MM.1S (cell line): ENCODE measurements around the gene RAG2.

ENCODE experiments used
- DNase-seq: peaks from one replicate; pipeline ENCODE4 v3.0.0-alpha.2; 2015
- H2AFZ ChIP-seq: fragments of 300-600 bp; sonication (generic); 2 replicates; pipeline ENCODE4 v1.6.0; 2016; ENCODE audit warnings: antibody characterized with exemption, low read length
- H3F3A ChIP-seq: fragments of 300-600 bp; sonication (generic); 2 replicates; pipeline ENCODE4 v1.6.1; 2016; ENCODE audit warnings: mild to moderate bottlenecking, antibody characterized with exemption, low read length, moderate library complexity, mixed read lengths; ENCODE audit not compliant: insufficient read depth
- H3K27ac ChIP-seq: fragments of 300-600 bp; sonication (generic); 2 replicates; pipeline ENCODE4 v1.5.1; 2016; ENCODE audit warnings: mild to moderate bottlenecking, low read length
- H3K27me3 ChIP-seq: fragments of 300-600 bp; sonication (generic); replicated peaks from 2 replicates; pipeline ENCODE4 v1.6.0; 2016; ENCODE audit warnings: low read length; ENCODE audit not compliant: insufficient read depth
- H3K36me3 ChIP-seq: fragments of 300-600 bp; sonication (generic); replicated peaks from 2 replicates; pipeline ENCODE4 v1.6.1; 2016; ENCODE audit warnings: mild to moderate bottlenecking, low read length, mixed read lengths; ENCODE audit not compliant: insufficient read depth
- H3K4me1 ChIP-seq: fragments of 300-600 bp; sonication (generic); 2 replicates; pipeline ENCODE4 v1.6.1; 2016; ENCODE audit warnings: low read length, mixed read lengths
- H3K4me2 ChIP-seq: fragments of 300-600 bp; sonication (generic); 2 replicates; pipeline ENCODE4 v1.6.0; 2016; ENCODE audit warnings: low read depth, low read length
- H3K4me3 ChIP-seq: fragments of 300-600 bp; sonication (generic); 2 replicates; pipeline ENCODE4 v1.5.1; 2016; ENCODE audit warnings: low read length, mixed read lengths
- H3K79me2 ChIP-seq: fragments of 300-600 bp; sonication (generic); 2 replicates; pipeline ENCODE4 v1.6.1; 2016; ENCODE audit warnings: mixed run types, low read length, mixed read lengths
- H3K9ac ChIP-seq: fragments of 300-600 bp; sonication (generic); 2 replicates; pipeline ENCODE4 v1.6.1; 2016; ENCODE audit warnings: low read length, mixed read lengths
- H3K9me2 ChIP-seq: fragments of 300-600 bp; sonication (generic); replicated peaks from 2 replicates; pipeline ENCODE4 v1.6.1; 2016; ENCODE audit warnings: mild to moderate bottlenecking, low read length, mixed read lengths; ENCODE audit not compliant: insufficient read depth
- H3K9me3 ChIP-seq: fragments of 300-600 bp; sonication (generic); replicated peaks from 2 replicates; pipeline ENCODE4 v1.6.1; 2016; ENCODE audit warnings: mild to moderate bottlenecking, low read length, mixed read lengths; ENCODE audit not compliant: insufficient read depth
- H4K20me1 ChIP-seq: fragments of 300-600 bp; sonication (generic); 2 replicates; pipeline ENCODE4 v1.6.1; 2016; ENCODE audit warnings: mild to moderate bottlenecking, low read length, moderate library complexity, mixed read lengths; ENCODE audit not compliant: insufficient read depth
- EZH2 ChIP-seq: fragments of 300-600 bp; sonication (generic); optimal IDR thresholded peaks from 2 replicates; pipeline ENCODE3; 2017; ENCODE audit warnings: low read depth, mild to moderate bottlenecking, antibody characterized with exemption, low read length, mixed read lengths
- EZH2phosphoT487 ChIP-seq: fragments of 300-600 bp; sonication (generic); IDR thresholded peaks from 2 replicates; pipeline ENCODE4 v1.6.1; 2018; ENCODE audit warnings: antibody characterized with exemption, low read length
- TF ChIP-seq, protein P1 (sequence below): fragments of 300-600 bp; sonication (generic); IDR thresholded peaks from 2 replicates; pipeline ENCODE4 v1.5.1; 2016; ENCODE audit warnings: antibody characterized with exemption, low read length, mixed read lengths

RAG2 gene

DNA sequence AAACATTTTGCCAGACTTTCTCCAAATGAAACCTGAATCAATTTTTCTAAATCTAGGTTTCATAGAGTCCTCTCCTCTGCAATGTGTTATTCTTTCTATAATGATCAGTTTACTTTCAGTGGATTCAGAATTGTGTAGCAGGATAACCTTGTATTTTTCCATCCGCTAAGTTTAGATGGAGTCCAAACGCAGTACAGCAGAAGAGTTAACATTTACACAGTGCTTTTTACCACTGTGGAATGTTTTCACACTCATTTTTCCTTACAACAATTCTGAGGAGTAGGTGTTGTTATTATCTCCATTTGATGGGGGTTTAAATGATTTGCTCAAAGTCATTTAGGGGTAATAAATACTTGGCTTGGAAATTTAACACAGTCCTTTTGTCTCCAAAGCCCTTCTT is 20.7 kb downstream of the RAG2 start:
- Histone ChIP-seq H3K4me3 (no peak overlapping the region), H3K9me2 (no peaks in the 10 kb centered on the region), H3F3A (no peaks in the 10 kb centered on the region), H3K9me3 (no peaks in the 10 kb centered on the region), H3K27me3 (no peaks in the 10 kb centered on the region), H3K79me2 (no peaks in the 10 kb centered on the region), H3K36me3 (no peaks in the 10 kb centered on the region), H4K20me1 (no peaks in the 10 kb centered on the region), H3K27ac (no peak overlapping the region), H2AFZ (no peak overlapping the region), H3K4me1 (no peaks in the 10 kb centered on the region), H3K4me2 (no peak overlapping the region), H3K9ac (no peak overlapping the region)
- DNase-seq: no peak
- TF ChIP-seq, protein P1, sequence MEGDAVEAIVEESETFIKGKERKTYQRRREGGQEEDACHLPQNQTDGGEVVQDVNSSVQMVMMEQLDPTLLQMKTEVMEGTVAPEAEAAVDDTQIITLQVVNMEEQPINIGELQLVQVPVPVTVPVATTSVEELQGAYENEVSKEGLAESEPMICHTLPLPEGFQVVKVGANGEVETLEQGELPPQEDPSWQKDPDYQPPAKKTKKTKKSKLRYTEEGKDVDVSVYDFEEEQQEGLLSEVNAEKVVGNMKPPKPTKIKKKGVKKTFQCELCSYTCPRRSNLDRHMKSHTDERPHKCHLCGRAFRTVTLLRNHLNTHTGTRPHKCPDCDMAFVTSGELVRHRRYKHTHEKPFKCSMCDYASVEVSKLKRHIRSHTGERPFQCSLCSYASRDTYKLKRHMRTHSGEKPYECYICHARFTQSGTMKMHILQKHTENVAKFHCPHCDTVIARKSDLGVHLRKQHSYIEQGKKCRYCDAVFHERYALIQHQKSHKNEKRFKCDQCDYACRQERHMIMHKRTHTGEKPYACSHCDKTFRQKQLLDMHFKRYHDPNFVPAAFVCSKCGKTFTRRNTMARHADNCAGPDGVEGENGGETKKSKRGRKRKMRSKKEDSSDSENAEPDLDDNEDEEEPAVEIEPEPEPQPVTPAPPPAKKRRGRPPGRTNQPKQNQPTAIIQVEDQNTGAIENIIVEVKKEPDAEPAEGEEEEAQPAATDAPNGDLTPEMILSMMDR: no peak
- TF ChIP-seq EZH2 (no peak), EZH2phosphoT487 (no peak)

DNA sequence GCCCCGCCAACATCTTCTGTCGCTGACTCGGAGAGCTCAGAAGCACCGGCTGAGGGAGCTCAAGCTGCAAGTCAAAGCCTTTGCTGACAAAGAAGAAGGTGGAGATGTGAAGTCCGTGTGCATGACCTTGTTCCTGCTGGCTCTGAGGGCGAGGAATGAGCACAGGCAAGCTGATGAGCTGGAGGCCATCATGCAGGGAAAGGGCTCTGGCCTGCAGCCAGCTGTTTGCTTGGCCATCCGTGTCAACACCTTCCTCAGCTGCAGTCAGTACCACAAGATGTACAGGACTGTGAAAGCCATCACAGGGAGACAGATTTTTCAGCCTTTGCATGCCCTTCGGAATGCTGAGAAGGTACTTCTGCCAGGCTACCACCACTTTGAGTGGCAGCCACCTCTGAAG is 23.6 kb downstream of the RAG2 start:
- Histone ChIP-seq H3K4me2 (no peak overlapping the region), H3F3A (no peaks in the 10 kb centered on the region)

DNA sequence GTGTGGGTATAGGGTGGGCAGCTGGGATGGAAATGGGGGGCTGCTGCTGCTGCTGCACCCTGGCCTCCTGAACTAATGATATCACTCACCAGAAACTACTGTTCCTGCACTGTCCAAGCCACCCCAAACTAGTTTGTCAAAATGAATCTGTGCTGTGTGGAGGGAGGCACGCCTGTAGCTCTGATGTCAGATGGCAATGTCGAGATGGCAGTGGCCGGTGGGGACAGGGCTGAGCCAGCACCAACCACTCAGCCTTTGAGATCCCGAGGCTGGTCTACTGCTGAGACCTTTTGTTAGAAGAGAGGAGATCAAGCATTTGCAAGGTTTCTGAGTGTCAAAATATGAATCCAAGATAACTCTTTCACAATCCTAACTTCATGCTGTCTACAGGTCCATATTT is 28.9 kb downstream of the RAG2 start:
- Histone ChIP-seq H2AFZ (no peak overlapping the region), H3K9me2 (no peaks in the 10 kb centered on the region), H3K27me3 (no peaks in the 10 kb centered on the region), H3K4me2 (no peak overlapping the region), H4K20me1 (no peaks in the 10 kb centered on the region), H3K36me3 (no peaks in the 10 kb centered on the region), H3K27ac (no peak overlapping the region), H3K4me3 (no peak overlapping the region), H3K4me1 (no peaks in the 10 kb centered on the region), H3K79me2 (no peaks in the 10 kb centered on the region), H3F3A (no peaks in the 10 kb centered on the region), H3K9ac (no peak overlapping the region), H3K9me3 (no peaks in the 10 kb centered on the region)
- DNase-seq: no peak
- TF ChIP-seq EZH2 (no peak), EZH2phosphoT487 (no peak)
- TF ChIP-seq, protein P1: no peak

More for the DNA sequence above, 23.6 kb downstream of the RAG2 start:
- TF ChIP-seq EZH2phosphoT487: no peak
- no peak for TF ChIP-seq EZH2
- TF ChIP-seq, protein P1: no peak
- Histone ChIP-seq H3K27me3 (no peaks in the 10 kb centered on the region), H3K27ac (no peak overlapping the region), H3K4me1 (no peaks in the 10 kb centered on the region), H3K9ac (no peak overlapping the region), H3K36me3 (no peaks in the 10 kb centered on the region), H3K4me3 (no peak overlapping the region), H2AFZ (no peak overlapping the region), H4K20me1 (no peaks in the 10 kb centered on the region), H3K9me3 (no peaks in the 10 kb centered on the region), H3K79me2 (no peaks in the 10 kb centered on the region), H3K9me2 (no peaks in the 10 kb centered on the region)
- no peak for DNase-seq
